Duodenal mucosa (tissue), 2 donors: ENCODE measurements around the gene PDE4B.

Source experiments
- H3K27ac ChIP-seq: one replicate; pipeline ENCODE4 v1.7.0; 2013; ENCODE audit warnings: low read depth, low read length
- H3K27me3 ChIP-seq, 2 donors: one replicate each; pipeline ENCODE4 v1.7.0; 2013; ENCODE audit warnings: low read length in 2 of 2, control low read depth in 1 of 2; ENCODE audit not compliant: insufficient read depth in 2 of 2, control insufficient read depth in 1 of 2
- H3K36me3 ChIP-seq, 2 donors: one replicate each; pipeline ENCODE4 v1.7.0; 2013; ENCODE audit warnings: low read length in 2 of 2, control low read depth in 1 of 2; ENCODE audit not compliant: insufficient read depth in 2 of 2, control insufficient read depth in 1 of 2
- H3K4me1 ChIP-seq, 2 donors: one replicate each; pipeline ENCODE4 v1.7.0; 2013; ENCODE audit warnings: low read length in 2 of 2, control low read depth in 1 of 2; ENCODE audit not compliant: insufficient read depth in 2 of 2, control insufficient read depth in 1 of 2
- H3K4me3 ChIP-seq, 2 donors: one replicate each; pipeline ENCODE4 v1.7.0; 2013; ENCODE audit warnings: low read length in 2 of 2, low read depth in 1 of 2
- H3K9ac ChIP-seq, 2 donors: one replicate each; pipeline ENCODE4 v1.7.0; 2013; ENCODE audit warnings: low read length in 2 of 2, low read depth in 1 of 2
- H3K9me3 ChIP-seq, 2 donors: one replicate each; pipeline ENCODE4 v1.7.0; 2013; ENCODE audit warnings: low read length in 2 of 2, control low read depth in 1 of 2; ENCODE audit not compliant: control insufficient read depth in 1 of 2

Gene PDE4B

DNA sequence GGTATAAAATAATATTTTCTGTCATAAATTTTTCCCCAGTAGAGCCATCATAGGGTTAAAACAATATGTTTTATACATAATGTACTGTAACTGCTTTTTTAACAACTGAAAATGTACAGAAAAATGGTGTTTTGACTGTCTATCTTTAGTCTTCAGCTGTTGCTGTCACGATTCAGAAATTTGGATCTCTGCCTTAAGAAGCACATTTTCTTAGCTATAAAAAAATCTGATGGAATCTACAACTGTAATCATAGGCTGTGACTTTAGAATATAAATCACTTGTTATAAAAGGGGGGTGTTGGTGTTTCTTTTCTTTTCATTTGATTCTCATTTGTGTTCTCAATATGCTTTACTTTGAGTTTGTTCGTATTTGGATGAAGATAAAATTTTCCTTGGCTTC, 187.5 kb downstream of the PDE4B start:
- H3K4me1 ChIP-seq = no peaks in the 10 kb centered on the region
- no peak overlapping the region for H3K27ac ChIP-seq
- H3K9ac ChIP-seq = no peak overlapping the region
- no peak overlapping the region for H3K4me3 ChIP-seq
- H3K36me3 ChIP-seq = no peaks in the 10 kb centered on the region
- H3K9me3 ChIP-seq = peaks cover 7 to 12% of the 10 kb centered on the region in 2 donors
- H3K27me3 ChIP-seq = no peaks in the 10 kb centered on the region

DNA sequence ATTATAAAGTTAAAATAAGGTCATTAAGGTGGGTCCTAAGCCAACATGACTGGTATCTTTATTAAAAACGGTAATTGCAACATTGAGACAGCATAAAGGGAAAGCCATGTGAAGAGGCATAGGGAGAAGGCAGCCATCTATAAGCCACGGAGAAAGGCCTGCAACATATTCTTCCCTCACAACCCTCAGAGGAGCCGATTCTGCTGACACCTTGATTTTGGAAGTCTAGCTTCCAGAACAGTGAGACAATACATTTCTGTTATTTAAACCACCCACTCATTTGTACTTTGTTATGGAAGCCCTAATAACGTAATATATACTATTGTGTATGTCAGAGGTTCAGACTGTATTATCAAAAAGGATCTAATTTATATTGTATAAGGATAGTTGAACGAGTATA, 190.8 kb downstream of the PDE4B start:
- H3K9me3 ChIP-seq = no peaks in the 10 kb centered on the region
- no peaks in the 10 kb centered on the region for H3K4me1 ChIP-seq
- no peak overlapping the region for H3K4me3 ChIP-seq
- H3K27me3 ChIP-seq = no peaks in the 10 kb centered on the region
- H3K36me3 ChIP-seq = no peaks in the 10 kb centered on the region
- H3K27ac ChIP-seq = no peak overlapping the region
- H3K9ac ChIP-seq = no peak overlapping the region

DNA sequence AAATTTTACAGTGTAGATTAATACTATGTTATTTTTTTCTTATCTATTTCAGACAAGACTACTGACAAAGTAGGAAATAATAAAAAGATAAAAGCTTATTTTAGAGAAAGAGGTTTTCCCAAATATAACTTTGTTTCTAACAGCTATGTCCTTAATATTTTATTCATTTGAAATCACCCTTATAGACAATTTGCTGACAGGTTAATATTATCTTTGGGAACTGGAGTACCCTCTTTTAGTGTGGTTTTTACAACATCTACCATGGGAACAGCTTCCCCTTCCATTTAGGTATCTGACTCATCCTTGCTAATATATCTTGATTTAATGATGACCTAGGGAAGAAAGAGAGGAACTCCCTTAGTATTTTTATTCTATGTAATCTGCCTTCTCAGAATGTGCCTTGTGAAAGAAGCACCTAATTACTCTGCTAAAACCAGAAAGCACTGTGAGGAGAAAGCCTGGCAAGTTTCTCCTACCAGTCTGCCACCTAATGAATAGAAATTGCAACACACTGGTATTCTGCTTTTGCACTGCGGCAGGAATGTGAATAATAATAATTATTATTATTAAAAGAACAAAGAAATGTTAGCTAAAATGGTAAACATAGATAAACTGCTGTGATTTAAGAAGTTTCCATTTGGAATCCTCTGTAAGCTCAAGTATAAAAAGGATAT, 192.8 kb downstream of the PDE4B start:
- Histone ChIP-seq H3K9ac (no peak overlapping the region), H3K4me1 (no peaks in the 10 kb centered on the region), H3K4me3 (no peak overlapping the region)

DNA sequence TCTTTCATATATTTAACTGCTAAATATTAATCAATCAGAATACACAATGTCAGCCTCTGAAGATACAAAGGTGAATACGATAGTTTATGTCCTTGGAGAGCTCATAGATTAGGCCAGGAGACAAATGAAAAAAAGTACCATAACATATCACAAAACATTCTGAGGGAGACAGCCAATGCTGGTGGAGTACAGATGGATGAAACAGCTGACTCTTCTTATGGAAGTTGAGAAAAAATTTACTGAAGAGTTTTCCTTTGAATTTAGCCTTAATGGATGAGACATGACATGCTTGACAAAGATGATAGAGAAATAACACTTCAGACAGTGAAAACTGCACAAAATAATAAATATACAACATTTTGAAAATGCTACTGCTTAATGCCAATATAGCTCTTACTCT, 193.5 kb downstream of the PDE4B start:
- Histone ChIP-seq H3K27ac (no peak overlapping the region), H3K4me1 (no peaks in the 10 kb centered on the region), H3K27me3 (no peaks in the 10 kb centered on the region), H3K4me3 (no peak overlapping the region), H3K9me3 (no peaks in the 10 kb centered on the region), H3K9ac (no peak overlapping the region), H3K36me3 (no peaks in the 10 kb centered on the region)

More for the DNA sequence above, 192.8 kb downstream of the PDE4B start:
- Histone ChIP-seq H3K36me3 (no peaks in the 10 kb centered on the region), H3K27ac (no peak overlapping the region), H3K27me3 (no peaks in the 10 kb centered on the region), H3K9me3 (no peaks in the 10 kb centered on the region)

DNA sequence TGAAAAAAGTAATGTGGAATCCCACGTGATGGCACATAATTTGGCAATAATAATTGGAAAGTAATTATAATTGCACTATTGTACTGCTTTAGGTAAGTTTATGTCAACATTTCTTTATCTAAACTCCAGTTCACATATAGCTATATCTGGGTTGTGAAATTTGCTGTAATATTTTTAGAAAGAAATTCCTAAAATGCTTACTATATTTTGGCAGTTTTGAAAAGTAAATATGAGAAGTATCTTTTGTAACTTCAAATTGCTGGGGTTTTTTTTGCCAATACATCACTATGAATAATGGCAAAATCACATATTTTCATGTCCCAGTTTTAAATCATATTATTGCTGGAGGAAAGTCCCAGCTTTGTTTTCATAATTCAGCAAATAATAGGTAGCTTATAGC, 197.5 kb downstream of the PDE4B start:
- H3K27me3 ChIP-seq = no peaks in the 10 kb centered on the region
- H3K4me1 ChIP-seq = no peaks in the 10 kb centered on the region
- no peak overlapping the region for H3K4me3 ChIP-seq
- no peak overlapping the region for H3K9ac ChIP-seq
- no peaks in the 10 kb centered on the region for H3K36me3 ChIP-seq
- H3K9me3 ChIP-seq = no peaks in the 10 kb centered on the region
- H3K27ac ChIP-seq = no peak overlapping the region

DNA sequence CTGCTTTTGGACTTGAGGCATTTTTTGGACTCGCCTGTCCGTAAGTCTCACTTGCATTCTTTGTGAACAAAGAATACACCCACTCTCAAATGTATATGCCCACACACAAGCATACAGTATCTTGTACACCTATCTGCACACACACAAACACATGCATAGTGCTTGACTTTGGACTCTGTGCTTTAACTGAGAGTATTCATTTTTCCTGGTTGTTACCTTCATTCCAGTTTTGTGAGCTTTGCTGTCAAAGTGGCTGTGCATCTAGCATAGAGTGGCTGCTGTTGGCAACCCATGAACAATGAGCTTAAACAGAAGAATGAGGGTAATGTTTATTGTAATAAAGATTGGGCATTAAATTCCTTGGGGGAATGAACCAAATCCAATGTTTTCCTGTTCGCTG, 199.0 kb downstream of the PDE4B start:
- H3K4me3 ChIP-seq = no peak overlapping the region
- H3K4me1 ChIP-seq = no peaks in the 10 kb centered on the region
- H3K36me3 ChIP-seq = no peaks in the 10 kb centered on the region
- H3K9me3 ChIP-seq = no peaks in the 10 kb centered on the region
- no peak overlapping the region for H3K9ac ChIP-seq
- no peaks in the 10 kb centered on the region for H3K27me3 ChIP-seq
- no peak overlapping the region for H3K27ac ChIP-seq

DNA sequence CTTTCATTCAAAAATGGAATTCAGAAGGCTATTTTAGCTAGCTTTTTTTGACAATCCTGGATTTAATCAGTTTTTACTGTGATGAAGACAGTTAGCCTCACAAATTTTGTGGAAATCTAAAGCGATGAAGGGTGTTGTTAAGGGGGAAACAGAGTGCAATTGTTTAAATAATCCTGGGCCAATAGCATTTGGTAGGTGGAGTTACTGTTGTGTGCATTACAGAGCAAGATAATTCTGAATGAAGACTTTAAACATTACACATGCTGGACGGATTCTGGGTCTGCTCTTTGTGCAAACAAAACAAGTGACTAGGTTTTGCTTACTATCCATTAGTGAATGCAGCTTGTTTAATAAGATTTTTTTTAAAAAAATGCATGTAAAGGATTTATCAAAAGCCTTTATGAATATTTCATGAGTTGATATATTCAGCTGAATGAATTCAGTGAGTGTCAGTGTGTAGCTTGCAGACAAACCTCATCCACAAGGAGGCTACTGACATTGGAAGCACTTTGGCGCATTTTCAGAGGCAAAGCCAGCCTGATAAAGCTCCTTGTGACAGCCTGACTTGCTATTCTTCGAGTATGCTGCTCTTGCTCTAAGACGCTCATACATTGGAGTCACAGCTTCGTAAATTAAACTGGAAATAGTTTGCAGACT, 199.6 kb downstream of the PDE4B start:
- Histone ChIP-seq H3K27me3 (no peaks in the 10 kb centered on the region), H3K36me3 (no peaks in the 10 kb centered on the region), H3K9ac (no peak overlapping the region), H3K27ac (no peak overlapping the region), H3K9me3 (no peaks in the 10 kb centered on the region), H3K4me3 (no peak overlapping the region), H3K4me1 (no peaks in the 10 kb centered on the region)

DNA sequence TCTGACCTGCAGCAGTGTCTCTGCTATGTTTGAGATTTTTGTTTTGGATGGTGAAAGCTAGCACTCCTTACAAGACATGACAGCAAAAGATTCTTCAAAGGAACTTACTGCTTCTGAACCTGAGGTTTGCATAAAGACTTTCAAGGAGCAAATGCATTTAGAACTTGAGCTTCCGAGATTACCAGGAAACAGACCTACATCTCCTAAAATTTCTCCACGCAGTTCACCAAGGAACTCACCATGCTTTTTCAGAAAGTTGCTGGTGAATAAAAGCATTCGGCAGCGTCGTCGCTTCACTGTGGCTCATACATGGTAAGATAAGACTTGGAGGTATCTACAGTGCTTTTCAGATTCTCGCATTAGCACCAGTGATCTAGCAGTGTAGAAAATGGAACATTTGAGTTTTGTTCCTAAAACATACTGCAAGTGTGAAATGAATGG, 200.2 kb downstream of the PDE4B start:
- Histone ChIP-seq H3K27ac (no peak overlapping the region), H3K9me3 (no peaks in the 10 kb centered on the region), H3K4me3 (no peak overlapping the region), H3K27me3 (no peaks in the 10 kb centered on the region), H3K36me3 (no peaks in the 10 kb centered on the region), H3K9ac (no peak overlapping the region), H3K4me1 (no peaks in the 10 kb centered on the region)

DNA sequence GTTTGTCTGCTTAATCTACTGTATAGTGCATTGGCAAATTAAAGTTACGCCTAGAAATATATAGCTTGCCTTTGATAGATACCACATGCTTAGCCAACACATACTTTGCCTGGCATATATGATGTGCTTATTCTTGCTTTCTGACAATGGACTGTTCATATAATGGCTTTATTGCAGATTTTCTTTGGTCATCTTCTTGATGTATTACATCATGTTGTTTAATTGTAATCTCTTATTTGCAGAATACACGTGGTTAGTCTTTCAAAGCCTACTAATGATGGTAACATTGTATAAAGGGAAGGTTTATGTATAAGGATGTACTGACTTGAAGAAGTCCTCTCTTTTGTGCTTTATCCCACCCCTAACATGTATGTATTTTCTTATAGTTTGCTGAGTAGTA, 201.5 kb downstream of the PDE4B start:
- Histone ChIP-seq H3K9ac (no peak overlapping the region), H3K4me3 (no peak overlapping the region), H3K36me3 (no peaks in the 10 kb centered on the region), H3K9me3 (no peaks in the 10 kb centered on the region), H3K27me3 (no peaks in the 10 kb centered on the region), H3K27ac (no peak overlapping the region), H3K4me1 (no peaks in the 10 kb centered on the region)

DNA sequence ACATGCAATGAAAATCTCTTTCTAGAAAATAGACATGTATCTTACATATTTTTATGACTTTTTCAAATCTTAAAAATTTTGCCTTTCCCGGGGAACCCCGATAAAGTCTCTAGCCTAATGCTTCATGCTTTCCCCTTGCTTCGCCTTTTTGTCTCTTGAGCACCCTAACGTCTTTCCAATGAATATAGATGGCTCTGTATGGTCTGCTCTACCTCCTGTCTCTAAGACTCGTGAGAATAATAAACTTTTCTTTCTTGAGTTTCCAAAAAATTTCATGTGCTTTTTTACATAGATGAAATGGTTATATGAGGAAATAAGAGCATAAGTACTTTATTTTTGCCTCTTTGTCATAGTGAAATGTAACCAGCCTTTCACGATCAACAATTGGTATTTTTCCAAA, 202.6 kb downstream of the PDE4B start:
- no peaks in the 10 kb centered on the region for H3K27me3 ChIP-seq
- H3K4me1 ChIP-seq = no peaks in the 10 kb centered on the region
- H3K27ac ChIP-seq = no peak overlapping the region
- H3K36me3 ChIP-seq = no peaks in the 10 kb centered on the region
- no peaks in the 10 kb centered on the region for H3K9me3 ChIP-seq
- H3K4me3 ChIP-seq = no peak overlapping the region
- no peak overlapping the region for H3K9ac ChIP-seq
